Measurements from ENCODE around the gene LCORL.

- no peak for TF ChIP-seq EZH2phosphoT487 (IDR thresholded peaks at IDR 0.05; ENCODE audit: borderline replicate concordance, low read depth, low read length)
- TF ChIP-seq, protein P1, sequence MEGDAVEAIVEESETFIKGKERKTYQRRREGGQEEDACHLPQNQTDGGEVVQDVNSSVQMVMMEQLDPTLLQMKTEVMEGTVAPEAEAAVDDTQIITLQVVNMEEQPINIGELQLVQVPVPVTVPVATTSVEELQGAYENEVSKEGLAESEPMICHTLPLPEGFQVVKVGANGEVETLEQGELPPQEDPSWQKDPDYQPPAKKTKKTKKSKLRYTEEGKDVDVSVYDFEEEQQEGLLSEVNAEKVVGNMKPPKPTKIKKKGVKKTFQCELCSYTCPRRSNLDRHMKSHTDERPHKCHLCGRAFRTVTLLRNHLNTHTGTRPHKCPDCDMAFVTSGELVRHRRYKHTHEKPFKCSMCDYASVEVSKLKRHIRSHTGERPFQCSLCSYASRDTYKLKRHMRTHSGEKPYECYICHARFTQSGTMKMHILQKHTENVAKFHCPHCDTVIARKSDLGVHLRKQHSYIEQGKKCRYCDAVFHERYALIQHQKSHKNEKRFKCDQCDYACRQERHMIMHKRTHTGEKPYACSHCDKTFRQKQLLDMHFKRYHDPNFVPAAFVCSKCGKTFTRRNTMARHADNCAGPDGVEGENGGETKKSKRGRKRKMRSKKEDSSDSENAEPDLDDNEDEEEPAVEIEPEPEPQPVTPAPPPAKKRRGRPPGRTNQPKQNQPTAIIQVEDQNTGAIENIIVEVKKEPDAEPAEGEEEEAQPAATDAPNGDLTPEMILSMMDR (conservative IDR thresholded peaks at IDR 0.05; ENCODE audit: low read length): no peak
These were observed 91.3 kb downstream of the LCORL start for GRCh38 chr4:17930256-17930655.

All from OCI-LY7 (cell line).